Karpas-422 (cell line): ENCODE results near the gene KDM5A. TPM values are rescaled to one million over a fixed set of nuclear protein-coding genes. Genes with fewer than 3 reads are reported as not detected.
"Not testable (repeated sequence)": the region's sequence is repeated elsewhere in the genome, so short reads cannot be mapped to it uniquely, and the experiment has no call there.

Source experiments
- DNase-seq: peaks from one replicate; pipeline ENCODE4 v3.0.0-alpha.2; 2015
- H2AFZ ChIP-seq: fragments of 200-600 bp; sonication (generic); 2 replicates; pipeline ENCODE4 v1.6.1; 2014; ENCODE audit warnings: antibody characterized with exemption, low read length, mixed read lengths
- H3K27ac ChIP-seq: fragments of 200-600 bp; sonication (generic); 2 replicates; pipeline ENCODE4 v1.5.1; 2014; ENCODE audit warnings: mild to moderate bottlenecking, low read length, moderate library complexity
- H3K27me3 ChIP-seq: fragments of 200-600 bp; sonication (generic); 2 replicates; pipeline ENCODE4 v1.6.1; 2014; ENCODE audit warnings: low read length, mixed read lengths
- H3K36me3 ChIP-seq: fragments of 200-600 bp; sonication (generic); 2 replicates; pipeline ENCODE4 v1.6.1; 2014; ENCODE audit warnings: low read length, mixed read lengths; ENCODE audit not compliant: insufficient read depth
- H3K4me1 ChIP-seq: fragments of 200-600 bp; sonication (generic); 2 replicates; pipeline ENCODE4 v1.6.1; 2014; ENCODE audit warnings: mild to moderate bottlenecking, low read length, mixed read lengths
- H3K4me2 ChIP-seq: fragments of 200-600 bp; sonication (generic); 2 replicates; pipeline ENCODE4 v1.6.1; 2014; ENCODE audit warnings: low read length, low read depth, mild to moderate bottlenecking; ENCODE audit not compliant: poor library complexity, severe bottlenecking
- H3K4me3 ChIP-seq: fragments of 200-600 bp; sonication (generic); 2 replicates; pipeline ENCODE4 v1.5.1; 2014; ENCODE audit warnings: mild to moderate bottlenecking, antibody characterized with exemption, low read length, mixed read lengths
- H3K79me2 ChIP-seq: fragments of 200-600 bp; sonication (generic); 2 replicates; pipeline ENCODE4 v1.6.1; 2014; ENCODE audit warnings: mild to moderate bottlenecking, low read length, mixed read lengths
- H3K9ac ChIP-seq: fragments of 200-600 bp; sonication (generic); 2 replicates; pipeline ENCODE4 v1.6.0; 2014; ENCODE audit warnings: low read length
- H3K9me2 ChIP-seq: fragments of 200-600 bp; sonication (generic), shearing (Covaris generic); replicated peaks from 2 replicates; pipeline ENCODE4 v1.6.0; 2014; ENCODE audit warnings: mild to moderate bottlenecking, low read length, moderate library complexity; ENCODE audit not compliant: insufficient read depth
- H3K9me3 ChIP-seq: fragments of 300-700, 200-600 bp; sonication (generic); 2 replicates; pipeline ENCODE4 v1.6.1; 2014; ENCODE audit warnings: low read length, mixed read lengths
- H4K20me1 ChIP-seq: fragments of 200-600 bp; sonication (generic); 2 replicates; pipeline ENCODE4 v1.6.1; 2014; ENCODE audit warnings: mild to moderate bottlenecking, antibody characterized with exemption, low read length, low read depth; ENCODE audit not compliant: insufficient read depth
- total RNA-seq: library from RNA; depleted of rRNA; stranded (reverse); fragments of >200 nt; shearing (Covaris generic); gene quantifications from 2 replicates; pipeline ENCODE4 v1.2.3, GENCODE V29; 2014; ENCODE audit warnings: low replicate concordance; rRNA removed

The KDM5A gene
- 61.4 and 64.7 TPM in 2 replicates for total RNA-seq

DNA sequence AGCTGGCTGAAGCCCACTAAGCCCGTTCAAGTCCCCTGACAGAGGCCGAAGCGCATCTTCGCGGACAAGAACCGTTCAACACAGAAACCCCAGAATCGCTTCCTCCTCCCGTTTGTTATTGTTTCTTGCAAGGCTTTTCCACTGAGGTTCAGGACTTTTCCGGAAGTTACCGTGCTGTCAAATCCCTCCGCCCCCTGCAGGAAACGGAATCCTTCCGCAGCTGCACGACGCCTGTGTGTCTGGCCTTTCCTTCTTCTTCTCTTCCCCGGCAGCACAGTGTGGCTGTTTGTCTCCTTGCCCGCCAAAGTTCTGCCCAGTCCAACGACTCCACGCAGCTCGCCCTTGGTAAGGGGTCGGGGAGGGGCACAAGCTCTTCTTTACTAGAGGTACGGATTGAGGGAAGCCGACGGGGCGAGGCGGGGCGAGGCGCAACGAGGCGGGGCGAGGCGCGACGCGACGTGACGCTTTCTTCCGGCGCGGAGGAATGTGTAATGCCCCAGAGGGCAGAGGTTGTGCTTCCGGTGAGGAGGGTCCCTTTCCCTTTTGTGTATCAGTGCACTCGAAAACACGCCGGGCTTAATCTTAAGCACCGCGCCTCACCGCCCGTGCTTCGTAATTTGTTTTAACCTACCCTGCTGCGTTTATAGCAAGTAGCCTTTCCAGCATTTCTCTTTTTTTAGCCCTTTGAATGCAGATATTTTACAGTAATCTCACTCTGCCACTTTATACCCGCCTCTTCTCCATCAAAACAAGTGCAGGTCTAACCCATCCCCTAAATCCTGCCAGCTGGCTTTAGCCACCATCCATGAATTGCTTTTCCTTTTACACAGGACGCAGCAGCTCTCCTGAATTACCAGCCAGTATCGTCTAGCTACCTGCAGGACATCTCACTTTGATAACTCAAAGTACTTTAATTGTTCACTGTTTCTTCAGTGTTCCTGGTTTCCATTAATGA, at the start of gene KDM5A:
Gene KDM5A (minus strand): TSS at position 179 of the 955 bp plus-strand sequence. CDS start 229 bp downstream, outside the sequence.
- peaks cover 32% of the 10 kb centered on the region for H3K4me1 ChIP-seq
- H3K9me3 ChIP-seq: no peaks in the 10 kb centered on the region
- peak; percentile 98 for DNase-seq
- H3K9ac ChIP-seq: peak within 1 kb of the TSS; percentile 86
- peak within 1 kb of the TSS; percentile 94 for H3K4me3 ChIP-seq
- H3K9me2 ChIP-seq: peaks cover 6% of the 10 kb centered on the region; the same call in 1 of the 2 replicates
- peaks cover 16% of the 10 kb centered on the region; the same call in 1 of the 2 replicates for H3K36me3 ChIP-seq
- H4K20me1 ChIP-seq: peaks cover 15% of the 10 kb centered on the region; the same call in 1 of the 2 replicates
- peaks cover 45% of the 10 kb centered on the region for H3K79me2 ChIP-seq
- peak within 1 kb of the TSS; percentile 78 for H3K27ac ChIP-seq
- H3K4me2 ChIP-seq: peak within 1 kb of the TSS; percentile 95
- no peaks in the 10 kb centered on the region for H3K27me3 ChIP-seq
- H2AFZ ChIP-seq: peak within 1 kb of the TSS; percentile 92; the same call in 1 of the 2 replicates

DNA sequence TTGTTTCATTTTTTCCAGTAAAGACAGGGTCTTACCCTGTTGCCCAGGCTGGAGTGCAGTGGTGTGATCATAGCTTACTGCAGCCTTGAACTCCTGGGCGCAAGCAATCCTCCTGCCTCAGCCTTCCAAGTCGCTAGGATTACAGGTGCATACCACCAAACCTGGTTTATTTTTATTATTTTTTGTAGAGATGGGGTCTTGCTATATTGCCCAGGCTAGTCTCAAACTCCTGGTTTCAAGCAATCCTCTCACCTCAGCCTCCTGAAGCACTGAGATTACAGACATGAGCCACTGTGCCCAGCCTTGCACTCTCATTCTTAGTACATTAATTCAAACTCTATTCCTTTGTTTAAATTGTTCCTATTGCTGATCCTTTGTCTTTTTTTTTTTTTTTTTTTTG, 46.6 kb upstream of the KDM5A start:
- not testable (repeated sequence) for H2AFZ ChIP-seq, H3K9me3 ChIP-seq, H3K27me3 ChIP-seq, H3K4me3 ChIP-seq, H3K4me1 ChIP-seq, H3K9ac ChIP-seq, H3K4me2 ChIP-seq, H4K20me1 ChIP-seq, DNase-seq, H3K27ac ChIP-seq, H3K9me2 ChIP-seq, H3K79me2 ChIP-seq
- H3K36me3 ChIP-seq: peaks cover 26% of the 10 kb centered on the region

DNA sequence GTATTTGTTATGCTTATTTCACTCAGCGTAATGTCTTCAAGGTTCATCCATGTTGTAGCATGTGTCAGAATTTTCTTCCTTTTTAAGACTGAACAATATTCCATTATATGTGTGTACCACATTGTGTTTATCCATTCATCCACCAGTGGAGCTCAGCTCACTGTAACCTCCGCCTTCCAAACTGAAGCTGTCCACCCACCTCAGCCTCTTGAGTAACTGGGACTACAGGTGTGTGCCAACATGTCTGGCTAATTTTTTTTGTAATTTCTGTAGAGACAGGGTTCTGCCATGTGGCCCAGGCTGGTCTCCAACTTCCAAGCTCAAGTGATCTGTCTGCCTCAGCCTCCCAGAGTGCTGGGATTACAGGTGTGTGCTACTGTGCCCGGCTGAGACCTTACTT, 33.4 kb upstream of the KDM5A start:
- Histone ChIP-seq H3K9me3 (no peaks in the 10 kb centered on the region), H3K4me2 (no peak overlapping the region), H3K4me3 (no peak overlapping the region), H3K36me3 (peaks cover 9% of the 10 kb centered on the region; the same call in 1 of the 2 replicates), H3K9ac (no peak overlapping the region), H2AFZ (no peak overlapping the region), H3K9me2 (no peaks in the 10 kb centered on the region), H3K27me3 (no peaks in the 10 kb centered on the region), H3K4me1 (no peaks in the 10 kb centered on the region), H3K27ac (no peak overlapping the region), H3K79me2 (no peaks in the 10 kb centered on the region), H4K20me1 (no peaks in the 10 kb centered on the region)
- DNase-seq: no peak

DNA sequence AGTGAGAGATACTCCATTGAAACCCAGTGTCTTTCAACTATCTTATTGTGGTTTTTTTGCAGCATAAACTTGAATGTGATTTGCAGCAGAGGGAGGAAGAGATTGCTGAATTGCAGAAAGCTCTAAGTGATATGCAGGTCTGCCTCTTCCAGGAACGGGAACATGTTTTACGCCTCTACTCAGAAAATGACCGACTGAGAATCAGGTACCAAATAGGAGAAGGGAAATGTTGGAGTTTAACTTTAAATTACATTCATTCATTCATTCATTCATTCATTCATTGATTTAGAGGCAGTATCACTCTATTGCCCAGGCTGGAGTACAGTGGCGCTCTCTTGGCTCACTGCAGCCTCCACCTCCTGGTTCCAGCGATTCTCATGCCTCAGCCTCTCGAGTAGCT, 29.3 kb upstream of the KDM5A start:
- no peaks in the 10 kb centered on the region for H3K9me2 ChIP-seq
- H3K79me2 ChIP-seq: no peaks in the 10 kb centered on the region
- H3K27me3 ChIP-seq: no peaks in the 10 kb centered on the region
- no peak overlapping the region for H3K4me3 ChIP-seq
- H3K4me1 ChIP-seq: no peaks in the 10 kb centered on the region
- no peak overlapping the region for H3K4me2 ChIP-seq
- H3K36me3 ChIP-seq: peaks cover 13% of the 10 kb centered on the region; the same call in 1 of the 2 replicates
- no peaks in the 10 kb centered on the region for H4K20me1 ChIP-seq
- no peaks in the 10 kb centered on the region for H3K9me3 ChIP-seq
- no peak overlapping the region for H3K9ac ChIP-seq
- no peak overlapping the region for H3K27ac ChIP-seq
- H2AFZ ChIP-seq: no peak overlapping the region
- DNase-seq: no peak

DNA sequence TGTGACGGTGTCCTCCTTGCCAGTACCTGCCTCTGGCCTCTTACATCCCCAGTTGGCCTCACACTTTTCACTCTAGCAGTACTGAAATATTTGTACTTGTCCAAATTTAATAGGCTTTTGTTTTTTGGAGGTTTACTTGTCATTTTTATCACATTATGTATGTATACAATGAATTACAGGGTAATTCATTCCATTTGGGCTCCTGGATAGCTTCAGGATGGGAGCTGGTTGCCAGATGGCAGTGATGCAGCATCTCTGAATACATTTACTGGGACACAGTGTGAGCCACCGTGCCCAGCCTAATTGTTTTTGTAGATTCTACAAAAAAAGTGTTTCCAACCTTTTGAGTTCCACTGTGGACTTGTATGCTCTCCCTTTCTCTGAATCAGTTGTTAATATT, 25.7 kb upstream of the KDM5A start:
- peaks cover 18% of the 10 kb centered on the region; the same call in 1 of the 2 replicates for H3K36me3 ChIP-seq
- no peaks in the 10 kb centered on the region for H4K20me1 ChIP-seq
- no peaks in the 10 kb centered on the region for H3K4me1 ChIP-seq
- no peak for DNase-seq
- H3K27ac ChIP-seq: no peak overlapping the region
- no peak overlapping the region for H3K4me2 ChIP-seq
- H3K79me2 ChIP-seq: no peaks in the 10 kb centered on the region
- H3K9ac ChIP-seq: no peak overlapping the region
- no peak overlapping the region for H2AFZ ChIP-seq
- H3K27me3 ChIP-seq: no peaks in the 10 kb centered on the region
- H3K9me2 ChIP-seq: no peaks in the 10 kb centered on the region
- no peaks in the 10 kb centered on the region for H3K9me3 ChIP-seq
- H3K4me3 ChIP-seq: no peak overlapping the region

DNA sequence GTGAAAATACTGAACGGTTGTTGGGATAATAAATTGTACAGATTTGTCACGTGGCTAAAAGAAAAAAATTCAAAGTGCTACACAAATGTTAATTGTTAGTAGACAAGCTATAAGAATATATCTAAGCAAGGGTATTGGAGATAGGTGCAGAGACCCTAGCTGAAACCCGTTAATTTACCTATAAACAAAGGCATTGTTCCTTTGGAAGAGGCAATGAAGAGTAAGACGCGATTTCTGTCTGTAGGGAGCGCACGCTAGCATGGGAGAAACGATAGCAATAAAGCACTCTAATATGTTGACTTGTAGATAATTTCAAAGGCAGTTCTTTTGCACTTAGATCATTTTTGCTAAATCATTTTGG, 12.9 kb upstream of the KDM5A start:
- peak overlapping the region; percentile 79 for H3K9ac ChIP-seq
- DNase-seq: peak; percentile 69
- H4K20me1 ChIP-seq: no peaks in the 10 kb centered on the region
- H3K9me2 ChIP-seq: no peaks in the 10 kb centered on the region
- H3K4me3 ChIP-seq: peak overlapping the region; percentile 81
- H3K27ac ChIP-seq: peak overlapping the region; percentile 20
- H3K36me3 ChIP-seq: 0 out of 2 replicates have a peak, but pooled peaks cover 7% of the 10 kb centered on the region
- H3K4me1 ChIP-seq: peaks cover 19% of the 10 kb centered on the region
- peaks cover 37% of the 10 kb centered on the region for H3K79me2 ChIP-seq
- H3K27me3 ChIP-seq: no peaks in the 10 kb centered on the region
- H2AFZ ChIP-seq: peak overlapping the region; percentile 88
- H3K4me2 ChIP-seq: peak overlapping the region; percentile 85
- H3K9me3 ChIP-seq: no peaks in the 10 kb centered on the region

DNA sequence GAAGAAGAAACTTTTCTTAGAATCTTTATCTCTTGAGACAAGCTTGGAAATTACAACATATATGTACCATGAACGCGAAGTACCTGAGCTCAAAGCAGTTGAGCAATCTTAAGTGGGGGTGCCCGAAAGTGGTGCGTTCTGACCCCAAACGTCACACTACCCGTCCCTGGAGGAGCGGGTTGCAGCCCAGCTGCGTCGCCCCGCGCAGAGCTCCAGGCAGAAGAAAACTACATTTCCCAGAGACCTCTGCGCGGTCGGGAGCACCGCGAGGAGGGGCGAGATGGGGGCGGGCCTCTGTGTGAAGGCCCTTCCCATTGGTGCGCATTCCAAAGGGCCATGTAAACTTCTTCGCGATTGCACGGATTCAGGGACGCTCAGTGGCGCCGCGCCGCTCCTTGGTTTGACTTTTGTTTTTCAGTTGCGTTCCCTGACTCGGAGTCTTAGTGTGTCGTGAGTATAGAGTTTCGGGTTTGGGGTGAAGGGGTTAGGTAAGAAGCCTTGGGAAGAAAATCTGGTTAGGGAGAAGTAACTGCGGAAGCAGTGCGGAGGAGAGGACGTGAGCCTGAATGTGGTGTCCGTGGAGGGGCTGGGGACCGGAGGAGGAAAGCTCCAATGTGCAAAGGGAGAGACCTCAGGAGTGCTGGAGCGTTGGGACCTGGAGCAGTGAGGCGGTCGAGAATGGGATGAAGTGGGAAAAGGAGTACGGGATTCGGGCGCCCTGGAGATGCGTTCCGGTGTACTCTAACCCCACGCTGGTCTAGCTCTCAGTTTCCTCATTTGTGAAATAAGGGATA, 12.3 kb upstream of the KDM5A start, which contains the start of gene CCDC77:
Gene CCDC77 (plus strand): TSS at position 410 of the 794 bp plus-strand sequence. CDS start 7,740 bp downstream, outside the sequence.
- Histone ChIP-seq H4K20me1 (no peaks in the 10 kb centered on the region), H3K79me2 (peaks cover 35% of the 10 kb centered on the region), H3K27ac (peak within 1 kb of the TSS; percentile 20), H3K4me3 (peak within 1 kb of the TSS; percentile 81), H3K9ac (peak within 1 kb of the TSS; percentile 79), H3K27me3 (no peaks in the 10 kb centered on the region), H3K9me2 (no peaks in the 10 kb centered on the region), H3K9me3 (no peaks in the 10 kb centered on the region), H3K4me2 (peak within 1 kb of the TSS; percentile 85), H3K4me1 (peaks cover 19% of the 10 kb centered on the region), H3K36me3 (0 out of 2 replicates have a peak, but pooled peaks cover 7% of the 10 kb centered on the region), H2AFZ (peak within 1 kb of the TSS; percentile 88)
- DNase-seq: peak; percentile 98
